Body of pancreas (tissue), 4 donors: Measurements from ENCODE around the gene TEKT3.

Experiments used
- CTCF ChIP-seq, 7 experiments: fragments of 450-650 bp in 4 of 7; fragments of 200-600 bp in 3 of 7; sonication (generic) in 3 of 7; IDR thresholded peaks; one replicate each; pipeline ENCODE4 v1.5.1; 2016 to 2019; ENCODE audit warnings: antibody characterized with exemption in 7 of 7
- POLR2A ChIP-seq, 3 donors: fragments of 450-650 bp; IDR thresholded peaks; one replicate each; pipeline ENCODE4 v1.6.1; 2016; ENCODE audit warnings: antibody characterized with exemption in 3 of 3, mild to moderate bottlenecking in 2 of 3

- TF ChIP-seq CTCF (IDR thresholded peaks at IDR 0.05) (no peak), POLR2A (IDR thresholded peaks at IDR 0.05) (no peak)
Measured at GRCh38 chr17:15354256-15354655, 12.9 kb upstream of the TEKT3 start.
